HG03066 (cell line): ENCODE measurements around the gene PDPK1.
"Not testable (repeated sequence)": the region's sequence is repeated elsewhere in the genome, so short reads cannot be mapped to it uniquely, and the experiment has no call there.

Source experiments
- ATAC-seq: cut with Tn5 transposase; IDR thresholded peaks from one replicate; pipeline ENCODE4 v1.9.1; 2021; ENCODE audit warnings: low read depth; ENCODE audit not compliant: unreplicated experiment

The PDPK1 gene

DNA sequence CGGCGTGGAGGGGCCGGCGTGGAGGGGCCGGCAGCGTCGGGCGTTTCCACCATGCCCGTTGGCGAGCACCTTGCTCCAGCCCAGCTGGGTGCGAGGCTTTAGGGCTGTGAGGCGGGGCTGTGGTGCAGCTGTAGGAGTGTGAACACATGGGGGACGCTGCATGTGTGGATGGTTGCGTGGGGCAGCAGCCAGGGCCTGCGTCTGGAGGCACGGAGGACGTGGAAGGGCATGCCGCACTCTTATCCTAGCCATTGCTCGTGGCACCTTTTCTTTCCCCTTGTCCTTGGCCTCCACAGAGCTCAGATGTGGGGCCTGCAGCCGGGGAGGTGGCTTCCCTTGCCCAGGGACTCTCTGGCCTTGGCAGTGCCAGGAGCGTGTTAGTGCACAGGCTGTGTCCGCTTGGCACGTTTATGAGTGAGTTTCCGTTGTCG, 47.8 kb downstream of the PDPK1 start:
- no peak for ATAC-seq

DNA sequence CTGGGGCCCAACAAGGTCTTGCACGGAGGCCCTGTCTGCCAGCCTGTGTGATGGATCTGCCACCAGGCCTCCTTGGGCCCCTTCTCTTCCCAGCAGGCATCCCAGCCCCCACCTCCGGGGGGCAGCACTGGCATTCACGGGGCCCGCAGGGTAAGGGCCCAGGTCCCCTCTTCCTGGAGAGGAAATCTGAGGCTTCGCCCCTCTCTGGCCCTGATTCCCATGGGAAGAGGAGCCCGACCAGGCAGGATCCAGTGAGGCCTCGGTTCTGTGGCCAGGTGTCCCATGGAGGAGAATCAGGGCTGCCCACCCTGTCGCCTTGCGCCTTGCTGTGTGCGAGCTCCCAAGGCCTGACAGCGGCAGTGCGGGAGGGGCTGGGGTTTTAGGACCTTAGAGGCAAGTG, 48.4 kb downstream of the PDPK1 start:
- no peak for ATAC-seq

DNA sequence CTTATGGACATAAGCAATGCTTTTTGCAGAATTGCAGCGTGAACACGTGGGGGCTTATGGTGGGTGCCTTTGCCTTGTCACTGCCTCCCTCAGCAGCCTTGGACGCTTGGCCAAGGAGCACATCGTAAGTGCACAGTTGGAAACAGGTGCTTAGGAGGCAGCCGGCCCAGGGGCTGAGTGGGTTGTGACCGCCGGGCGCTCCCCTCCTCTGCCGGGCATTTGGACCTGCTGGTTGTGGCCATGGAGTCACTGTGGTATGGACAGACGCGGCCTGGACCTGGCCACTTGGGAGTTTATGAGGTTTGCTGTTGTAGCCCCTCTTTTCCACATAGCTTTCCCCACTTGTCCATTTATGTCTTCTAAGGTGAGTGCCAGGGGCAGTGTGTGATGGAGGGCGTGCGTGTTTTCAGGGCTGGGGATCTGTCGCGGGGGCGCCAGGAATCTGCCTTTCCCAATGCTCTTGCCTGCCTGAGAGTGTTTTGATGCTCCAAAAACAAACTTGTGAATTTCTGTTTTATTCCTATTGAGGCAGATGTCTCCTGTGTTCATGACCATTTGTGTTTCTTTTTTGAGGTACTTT, 49.2 kb downstream of the PDPK1 start:
- ATAC-seq: no peak

DNA sequence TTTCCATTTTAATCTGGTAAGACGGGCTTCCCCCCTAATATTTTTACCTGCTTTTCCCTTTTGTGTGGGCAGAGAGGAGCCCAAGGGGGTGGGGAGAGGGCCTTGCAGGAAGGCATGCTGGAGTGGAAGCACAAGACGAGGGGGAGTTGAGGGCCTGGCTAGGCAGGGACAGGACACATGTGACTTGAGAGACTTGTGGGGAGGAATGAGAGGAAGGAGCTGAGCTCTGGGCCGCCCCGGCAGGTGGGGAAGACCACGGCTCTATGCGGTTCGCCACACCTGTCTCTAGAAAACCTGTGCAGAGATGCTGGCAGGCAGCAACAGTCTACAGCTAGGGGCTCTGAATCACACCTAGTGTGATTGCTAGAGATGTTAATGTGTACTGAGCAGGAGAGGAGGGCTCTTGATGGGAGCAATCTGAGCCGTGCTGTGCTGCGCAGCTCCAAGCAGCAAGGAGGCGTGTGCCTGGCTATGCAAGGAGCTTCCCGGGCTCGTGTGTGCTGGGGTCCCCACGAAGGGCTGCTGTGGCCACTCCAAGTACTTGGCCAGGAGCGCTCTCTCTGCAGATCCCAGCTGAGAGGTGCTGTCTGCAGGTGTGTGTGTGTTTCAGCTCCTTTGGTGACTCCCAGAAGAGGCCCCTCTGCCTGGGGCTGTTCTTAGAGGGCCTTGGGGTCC, 50.2 kb downstream of the PDPK1 start:
- ATAC-seq: no peak

DNA sequence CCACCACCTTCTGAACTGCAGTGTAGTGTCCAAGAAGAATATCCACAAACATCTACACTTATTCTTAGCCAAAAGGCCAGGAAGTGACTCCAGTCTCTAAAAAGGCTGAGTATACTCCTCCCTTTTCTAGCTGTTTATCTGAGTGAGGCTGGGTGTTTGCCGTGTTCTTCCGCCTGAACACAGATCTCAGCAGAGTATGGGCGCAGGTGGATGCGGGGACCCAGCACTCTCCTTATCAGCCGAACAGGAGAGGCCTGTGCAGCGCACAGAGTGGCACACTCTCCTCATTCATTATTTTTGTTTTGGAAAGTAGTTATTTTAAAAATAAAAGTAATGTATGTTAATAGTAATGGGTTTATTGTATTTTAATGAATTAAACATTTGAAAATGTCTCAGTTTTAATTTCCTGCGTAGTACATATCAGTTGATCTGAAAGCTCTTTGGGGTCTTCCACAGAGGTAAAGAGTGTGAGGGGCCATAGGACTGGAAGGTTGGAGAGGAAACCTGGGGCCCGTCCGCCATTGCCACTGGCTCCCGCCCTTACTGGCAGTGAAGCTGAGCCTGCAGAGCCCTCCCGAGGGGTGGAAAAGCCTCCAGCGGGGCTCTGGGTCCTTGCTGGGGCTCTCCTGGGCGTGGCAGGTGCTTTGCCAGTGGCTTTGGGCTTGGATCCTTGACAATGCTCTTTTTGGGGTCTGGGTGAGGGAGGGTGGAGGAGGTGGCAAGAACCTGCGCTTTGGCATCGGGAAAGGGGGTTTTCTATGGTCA, 53.8 kb downstream of the PDPK1 start:
- ATAC-seq: no peak

DNA sequence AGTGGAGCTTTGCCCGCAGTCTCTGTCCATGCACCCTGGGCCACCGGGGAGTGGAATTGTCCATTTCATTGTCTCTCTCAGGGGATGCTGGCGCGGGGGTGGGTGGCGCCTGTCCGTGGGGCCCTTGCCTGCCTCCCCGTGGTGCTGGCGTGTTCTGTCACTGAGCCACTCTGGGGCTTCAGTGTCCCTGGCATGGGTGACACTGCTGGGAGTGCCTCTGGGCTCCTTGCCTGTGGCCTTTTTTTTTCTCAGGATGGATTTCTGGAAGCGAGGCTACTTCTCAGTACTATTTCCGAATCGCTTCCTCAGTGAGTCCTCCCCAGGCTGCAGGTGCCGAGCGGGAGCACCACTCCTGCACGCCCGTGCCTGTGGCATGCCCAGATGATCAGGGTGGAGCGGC, 55.0 kb downstream of the PDPK1 start:
- ATAC-seq: no peak

DNA sequence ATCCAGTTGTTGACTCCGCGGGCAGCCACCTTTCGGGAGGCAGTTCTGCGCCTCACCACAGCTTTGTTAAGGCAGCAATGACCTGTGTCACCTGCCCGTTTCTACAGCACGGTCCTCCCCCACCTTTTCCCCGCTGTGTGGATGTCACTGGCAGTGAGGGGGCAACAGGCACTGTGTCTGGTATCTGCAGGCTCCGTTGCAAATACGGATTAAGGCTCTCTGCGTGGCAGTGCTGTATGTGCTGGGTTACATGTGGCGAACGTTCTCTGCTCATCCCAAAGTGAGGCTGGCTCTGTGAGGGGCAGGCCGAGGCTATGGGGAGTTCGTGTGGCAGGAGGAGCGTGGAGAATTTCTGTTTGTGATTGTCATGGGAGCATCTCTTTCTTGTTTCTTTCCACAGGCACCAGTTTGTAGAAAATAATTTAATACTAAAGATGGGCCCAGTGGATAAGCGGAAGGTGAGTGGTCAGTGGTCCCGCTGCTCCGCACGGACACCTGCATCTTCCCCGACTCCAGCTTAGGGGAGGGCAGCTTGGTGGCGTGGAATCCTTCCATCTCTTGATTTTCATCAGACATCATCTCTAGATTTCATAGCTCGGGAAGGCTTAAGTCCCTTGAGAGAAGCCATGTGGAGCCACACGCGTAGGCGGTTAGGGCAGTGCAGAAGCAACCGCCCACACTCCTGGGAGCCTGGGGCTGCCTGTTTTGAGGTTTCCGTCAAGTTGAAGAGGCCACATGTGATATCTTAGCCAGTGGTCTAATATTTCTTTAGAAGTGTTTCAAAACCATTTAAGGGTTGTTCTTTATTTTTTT, 57.8 kb downstream of the PDPK1 start:
- no peak for ATAC-seq

DNA sequence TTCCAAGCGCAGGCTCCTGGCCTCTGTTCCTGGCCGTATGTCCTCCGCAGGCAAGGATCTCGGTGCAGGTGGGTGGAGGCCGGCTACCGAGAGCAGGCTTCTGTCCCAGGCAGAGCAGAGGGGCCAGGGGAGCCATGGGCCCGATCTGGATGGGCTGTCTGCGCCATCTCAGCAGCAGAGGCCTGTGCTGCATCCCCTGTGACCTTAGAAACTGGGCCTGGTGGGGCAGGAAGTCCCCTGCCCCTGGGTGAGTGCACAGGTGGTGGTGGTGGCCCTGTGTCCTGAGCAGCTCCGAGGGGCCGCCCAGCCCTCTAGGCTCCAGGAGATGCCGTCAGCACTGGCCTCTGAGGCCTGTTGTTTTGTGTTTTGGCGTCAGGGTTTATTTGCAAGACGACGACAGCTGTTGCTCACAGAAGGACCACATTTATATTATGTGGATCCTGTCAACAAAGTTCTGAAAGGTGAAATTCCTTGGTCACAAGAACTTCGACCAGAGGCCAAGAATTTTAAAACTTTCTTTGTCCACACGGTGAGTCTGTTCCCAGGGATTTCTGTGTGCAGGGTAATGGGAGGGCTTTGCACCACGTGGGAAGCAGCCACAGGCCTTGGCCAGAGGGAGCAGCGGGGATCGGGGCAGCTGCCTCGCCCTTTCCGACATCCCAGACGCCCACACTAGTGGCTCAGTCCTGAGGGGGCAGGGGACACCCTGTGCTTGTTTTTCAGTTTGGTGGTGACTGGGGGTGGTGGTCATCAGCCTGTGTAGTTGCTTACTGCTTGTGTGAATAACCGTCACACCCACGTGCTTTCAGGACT, 59.1 kb downstream of the PDPK1 start:
- ATAC-seq: no peak

DNA sequence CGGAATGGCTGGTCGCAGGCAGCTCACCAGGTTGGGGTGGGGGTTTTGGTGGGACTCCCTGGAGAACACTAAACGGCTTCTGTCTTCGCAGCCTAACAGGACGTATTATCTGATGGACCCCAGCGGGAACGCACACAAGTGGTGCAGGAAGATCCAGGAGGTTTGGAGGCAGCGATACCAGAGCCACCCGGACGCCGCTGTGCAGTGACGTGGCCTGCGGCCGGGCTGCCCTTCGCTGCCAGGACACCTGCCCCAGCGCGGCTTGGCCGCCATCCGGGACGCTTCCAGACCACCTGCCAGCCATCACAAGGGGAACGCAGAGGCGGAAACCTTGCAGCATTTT, 59.7 kb downstream of the PDPK1 start:
- no peak for ATAC-seq

DNA sequence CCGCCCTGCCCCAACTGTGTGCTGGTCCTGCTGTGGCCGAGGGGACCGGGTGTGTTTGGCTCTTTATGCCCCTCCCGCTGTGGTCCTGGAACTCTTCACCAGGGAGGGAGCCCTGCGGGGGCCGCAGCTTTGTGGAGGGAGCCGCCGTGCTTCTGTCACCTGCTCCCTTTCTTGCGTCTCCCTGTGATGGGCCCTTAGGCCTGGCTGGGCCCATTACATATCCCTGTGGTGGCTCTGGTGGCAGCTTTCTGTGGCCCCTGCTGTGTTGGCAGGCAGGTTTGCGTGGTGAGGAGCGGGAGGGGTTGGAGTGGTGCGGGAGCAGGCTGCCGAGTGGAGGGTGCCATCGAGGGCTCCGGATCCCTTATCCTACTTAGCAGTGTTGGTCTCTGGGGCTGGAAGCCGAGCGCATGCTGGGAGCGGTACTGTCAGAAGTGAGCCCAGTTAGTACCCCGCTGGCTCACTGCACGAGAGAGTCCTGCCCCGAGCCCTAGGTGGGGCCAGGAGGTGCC, 60.4 kb downstream of the PDPK1 start:
- ATAC-seq: no peak

DNA sequence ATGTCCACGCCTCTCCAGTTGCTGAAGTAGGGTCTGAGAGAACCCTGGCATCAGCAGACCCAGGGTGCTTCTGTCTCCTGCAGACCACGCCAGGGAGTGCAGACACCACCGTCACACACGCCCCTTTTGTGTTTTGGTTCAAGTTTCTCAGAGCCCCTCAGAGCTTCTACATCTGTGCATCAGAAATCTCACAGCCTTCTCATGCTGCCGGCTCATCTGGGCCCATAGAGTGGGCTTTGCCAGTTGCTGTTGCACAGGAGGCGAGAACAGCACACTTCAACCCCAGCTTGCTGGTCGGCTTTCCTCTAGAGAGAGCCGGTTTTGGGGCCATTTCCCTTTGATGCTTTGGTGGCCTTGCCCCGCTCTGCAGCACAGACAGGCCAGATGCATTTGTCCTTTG, 60.9 kb downstream of the PDPK1 start:
- ATAC-seq: no peak

DNA sequence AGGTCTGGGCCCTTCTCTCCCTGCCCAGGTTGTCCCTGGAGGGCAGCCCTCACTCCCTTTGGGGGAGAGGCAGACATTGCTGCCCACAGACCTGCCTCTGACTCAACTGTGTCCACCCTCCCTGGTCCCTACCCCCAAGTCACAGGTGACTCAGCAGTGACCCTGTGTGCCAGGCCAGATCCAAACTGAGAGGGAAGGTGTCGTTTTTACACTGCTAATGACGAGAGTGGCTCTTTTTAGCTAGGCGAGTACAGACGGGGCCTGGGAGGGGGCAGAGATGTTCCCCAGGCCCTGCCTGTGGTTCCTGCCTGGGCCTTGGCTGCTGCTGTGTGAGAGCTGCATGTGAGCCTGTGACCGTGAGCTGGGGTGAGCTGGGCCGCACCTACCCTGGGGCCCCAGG, 61.3 kb downstream of the PDPK1 start:
- ATAC-seq: not testable (repeated sequence)

DNA sequence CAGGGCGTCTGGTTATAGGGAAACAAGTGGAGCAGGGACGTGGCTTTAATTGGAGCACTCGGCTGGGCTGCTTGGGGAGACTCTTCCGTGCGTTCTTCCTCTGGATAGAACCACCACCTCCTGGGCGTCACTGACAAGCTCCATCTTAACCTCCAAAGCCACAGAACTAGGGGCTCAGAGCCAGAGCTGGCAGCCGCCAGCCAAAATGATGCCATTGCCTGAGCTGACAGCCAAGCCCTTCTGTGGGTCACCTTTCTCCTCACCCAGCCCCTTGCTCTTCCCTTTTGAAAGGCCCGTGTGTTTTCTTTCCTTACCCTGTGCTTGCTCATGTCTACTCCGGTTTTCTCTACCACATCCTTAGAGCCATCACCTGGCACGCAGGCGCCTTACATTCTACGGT, 62.0 kb downstream of the PDPK1 start:
- not testable (repeated sequence) for ATAC-seq

DNA sequence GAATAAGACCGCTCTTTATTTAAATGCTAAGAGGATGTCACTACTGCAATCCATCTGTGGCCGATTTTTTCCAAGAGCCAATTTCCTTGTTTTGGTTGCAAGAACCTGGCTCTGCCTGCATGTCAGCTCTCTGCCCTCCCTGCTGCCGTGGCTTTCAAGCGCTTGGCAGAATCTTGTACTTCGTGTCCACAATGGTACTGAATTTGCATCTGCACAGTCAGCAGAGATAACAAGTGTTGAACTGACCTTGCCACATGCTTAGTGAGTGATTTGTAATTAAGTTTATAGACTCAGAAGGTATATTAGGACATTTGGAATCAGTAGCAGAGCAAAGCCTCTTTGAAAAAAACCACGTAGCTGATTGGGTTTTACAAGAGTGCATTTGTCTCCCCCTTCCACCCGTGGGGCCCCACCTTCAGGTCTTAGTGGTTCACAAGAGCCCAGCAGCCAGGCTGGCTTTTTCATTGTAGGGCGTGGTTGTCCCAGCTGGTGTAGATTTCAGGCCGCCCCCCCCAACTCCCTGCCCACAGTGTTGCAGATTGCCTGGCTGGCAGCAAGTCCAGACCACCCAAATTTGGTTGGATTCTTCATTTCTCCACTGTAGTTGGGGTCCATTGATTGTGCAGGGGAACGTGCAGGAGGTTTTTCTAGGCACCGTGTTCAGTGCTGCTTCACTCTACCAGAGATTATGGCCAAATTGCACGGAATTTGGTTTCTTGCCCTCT, 63.6 kb downstream of the PDPK1 start:
- ATAC-seq: not testable (repeated sequence)

DNA sequence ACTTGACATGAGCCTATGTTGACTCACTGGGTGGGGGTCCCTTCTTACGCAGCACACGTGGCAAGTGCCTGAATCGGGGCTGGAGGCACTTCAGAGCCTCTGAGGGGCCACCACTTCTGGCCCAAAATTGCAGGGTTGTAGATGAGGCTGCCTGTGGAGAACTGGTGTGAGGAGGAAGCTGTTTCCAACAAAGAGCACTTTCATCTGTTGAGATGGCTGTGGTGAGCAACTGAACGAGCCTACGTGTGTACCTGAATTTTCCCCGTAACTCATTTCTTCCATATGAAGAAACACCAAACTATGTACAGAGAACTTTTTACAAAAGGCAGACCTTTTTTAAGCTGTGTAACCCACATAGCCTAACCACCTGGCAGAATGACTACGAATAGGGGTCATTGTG, 64.4 kb downstream of the PDPK1 start:
- not testable (repeated sequence) for ATAC-seq

DNA sequence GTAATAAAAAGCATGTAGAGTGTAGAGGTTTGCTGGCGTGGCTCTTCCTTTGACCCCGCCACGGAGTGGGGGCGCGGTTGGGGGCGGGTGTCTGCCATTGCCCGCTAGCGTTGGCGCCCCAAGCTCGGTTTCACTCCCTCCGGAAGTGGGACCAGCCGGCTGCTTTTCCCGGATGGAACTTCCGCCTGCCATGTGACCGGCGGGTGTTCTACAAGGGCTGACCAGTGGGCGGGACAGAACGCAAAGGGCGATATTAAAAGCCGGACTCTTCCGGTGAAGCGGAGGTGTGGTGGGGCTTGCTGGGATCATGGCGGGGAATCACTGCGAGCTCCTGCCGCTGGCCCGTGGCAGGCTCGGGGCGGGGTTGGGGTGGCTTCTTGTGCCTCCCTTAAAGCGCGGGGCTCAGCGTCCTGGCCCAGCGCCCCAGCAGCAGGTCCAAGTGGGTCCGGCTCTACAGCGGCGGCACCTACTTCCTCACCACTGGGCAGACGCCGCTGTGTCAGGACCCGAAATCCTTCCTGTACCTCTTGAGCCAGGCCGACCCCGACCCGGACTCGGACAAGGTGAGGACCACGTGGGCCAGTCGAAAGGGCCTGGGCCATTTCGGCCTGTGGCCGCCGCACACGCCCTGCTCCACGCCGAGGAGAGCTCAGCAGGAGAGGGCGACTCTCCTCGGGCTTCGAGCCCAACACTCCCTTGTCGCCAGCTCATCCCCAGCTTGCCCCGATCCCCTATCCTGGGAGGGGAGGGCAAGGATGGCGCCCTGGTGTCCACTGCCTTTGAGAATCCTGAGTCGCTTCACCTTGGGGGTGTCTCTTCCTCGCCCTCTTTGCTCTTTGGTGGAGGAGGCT, 65.6 kb downstream of the PDPK1 start:
- ATAC-seq: peak; percentile 63

DNA sequence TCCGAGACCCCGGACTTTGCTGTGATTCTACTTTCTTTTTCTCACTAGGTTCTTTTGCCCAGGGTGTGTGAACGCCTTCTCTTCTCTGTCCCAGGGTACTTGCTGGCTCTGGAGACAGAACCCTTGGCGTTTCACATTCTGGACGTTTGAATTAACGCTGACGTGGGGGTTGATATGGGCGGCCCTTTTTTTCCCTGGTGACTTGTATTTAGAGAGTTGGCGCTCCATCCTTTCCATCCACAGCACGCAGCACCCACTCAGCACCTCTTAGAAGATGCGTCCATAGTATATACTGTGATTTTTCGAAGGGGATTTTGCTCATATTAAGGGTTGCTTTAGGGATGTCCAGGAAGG, 66.2 kb downstream of the PDPK1 start:
- not testable (repeated sequence) for ATAC-seq

DNA sequence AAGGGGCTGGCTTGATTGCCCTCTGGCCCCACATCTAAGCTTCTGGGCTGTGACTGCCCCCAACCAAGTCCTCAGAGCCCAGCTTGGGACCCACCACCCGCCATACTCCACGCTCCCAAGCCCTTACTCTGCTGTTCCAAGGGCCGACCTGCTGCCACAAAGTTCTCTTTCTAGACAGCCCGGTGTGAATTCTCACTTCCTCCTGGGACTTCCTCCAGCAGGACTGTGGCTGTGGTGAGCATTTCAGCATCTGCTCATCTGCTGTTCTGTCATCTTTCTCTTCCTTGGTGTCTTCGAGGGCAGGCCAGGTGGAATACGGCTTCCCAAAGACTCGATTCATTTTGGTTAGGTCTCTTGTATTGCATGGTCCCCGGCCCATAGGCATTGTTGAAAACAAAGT, 69.0 kb downstream of the PDPK1 start:
- not testable (repeated sequence) for ATAC-seq

DNA sequence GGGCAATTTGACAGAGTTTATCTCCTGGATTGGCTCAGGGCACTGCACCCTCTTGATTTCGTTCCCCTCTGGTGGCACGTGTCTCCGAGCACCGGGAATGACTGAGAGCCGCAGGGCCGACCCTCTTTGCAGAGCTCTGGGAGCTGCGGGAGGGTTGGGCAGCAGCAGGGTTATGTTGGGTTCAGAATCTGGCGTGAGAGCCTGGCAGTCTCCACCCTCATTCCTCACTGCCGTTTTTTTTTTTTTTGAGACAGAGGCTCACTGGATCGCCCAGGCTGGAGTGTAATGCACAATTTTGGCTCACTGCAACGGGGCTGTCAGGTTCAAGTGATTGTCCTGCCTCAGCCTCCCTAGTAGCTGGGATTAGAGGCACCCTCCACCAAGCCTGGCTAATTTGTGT, 71.5 kb downstream of the PDPK1 start:
- not testable (repeated sequence) for ATAC-seq
